Thoracic aorta (tissue), 2 donors: ENCODE data around the gene GPR158. TPM values are rescaled to one million over a fixed set of nuclear protein-coding genes. Genes with fewer than 3 reads are reported as not detected.
"Not testable (repeated sequence)": the region's sequence is repeated elsewhere in the genome, so short reads cannot be mapped to it uniquely, and the experiment has no call there.

Source experiments
- ATAC-seq: fragments of 150-250 bp; one replicate; pipeline ENCODE4 v1.8.0; 2017; ENCODE audit warnings: low read depth; ENCODE audit not compliant: insufficient number of reproducible peaks, low FRiP score
- DNase-seq: peaks from one replicate; pipeline ENCODE4 v3.0.0-alpha.2; 2020; ENCODE audit warnings: low spot score
- H3K27ac ChIP-seq, 2 donors: fragments of 200-600 bp; sonication (generic); 1 replicate in 1 of 2; 2 replicates in 1 of 2; pipeline ENCODE4 v1.5.1; 2016; ENCODE audit warnings: mild to moderate bottlenecking in 2 of 2, moderate library complexity in 2 of 2
- H3K27me3 ChIP-seq: fragments of 200-600 bp; sonication (generic); replicated peaks from 2 replicates; pipeline ENCODE4 v1.6.0; 2016; ENCODE audit warnings: mild to moderate bottlenecking; ENCODE audit not compliant: insufficient read depth
- H3K36me3 ChIP-seq: fragments of 200-600 bp; sonication (generic); one replicate; pipeline ENCODE4 v1.5.1; 2016
- H3K4me1 ChIP-seq, 2 donors: fragments of 200-600 bp; sonication (generic); 1 replicate in 1 of 2; 2 replicates in 1 of 2; pipeline versions ENCODE4 v1.5.1 to v1.6.0; 2016; ENCODE audit warnings: low read depth in 2 of 2, mild to moderate bottlenecking in 1 of 2; ENCODE audit not compliant: control insufficient read depth in 1 of 2
- H3K4me3 ChIP-seq: fragments of 200-600 bp; sonication (generic); 2 replicates; pipeline ENCODE4 v1.5.1; 2016; ENCODE audit warnings: mild to moderate bottlenecking
- H3K9me3 ChIP-seq: fragments of 200-600 bp; sonication (generic); 2 replicates; pipeline ENCODE4 v1.5.1; 2016
- total RNA-seq, 2 donors: library from RNA; depleted of rRNA; stranded (reverse); fragments of >200 nt; gene quantifications; one replicate each; pipeline versions ENCODE4 v1.1.0 to v1.2.3, GENCODE V29; 2016
- TF ChIP-seq, protein P1 (sequence below): fragments of 200-600 bp; sonication (generic); IDR thresholded peaks from one replicate; pipeline ENCODE4 v1.5.1; 2019; ENCODE audit warnings: antibody characterized with exemption

Gene GPR158
- total RNA-seq, 2 donors from 2014 or later: not detected

DNA sequence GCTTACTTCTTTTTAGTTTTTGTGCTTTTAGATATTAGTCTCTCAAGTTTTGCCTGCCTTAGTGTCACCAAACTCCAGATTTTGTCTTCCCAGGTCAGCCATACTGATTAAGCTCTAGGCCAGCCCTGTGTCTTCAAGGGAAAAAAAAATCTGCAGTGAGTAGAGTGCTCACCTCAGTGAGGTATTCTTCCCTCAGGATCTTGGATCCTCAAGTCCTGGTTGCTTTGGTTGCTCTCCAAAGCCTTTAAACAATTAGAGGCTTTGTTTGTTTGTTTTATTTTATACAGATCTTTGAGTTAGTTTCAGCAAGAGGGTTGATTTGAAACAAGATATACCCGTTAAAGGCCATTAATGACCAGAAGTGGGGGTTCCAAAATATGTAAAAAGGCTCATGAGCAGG lies 165.2 kb downstream of the GPR158 start:
- no peak for DNase-seq
- no peak for ATAC-seq
- H3K27ac ChIP-seq: no peak overlapping the region
- no peaks in the 10 kb centered on the region for H3K4me1 ChIP-seq
- H3K27me3 ChIP-seq: no peaks in the 10 kb centered on the region
- H3K4me3 ChIP-seq: no peak overlapping the region
- TF ChIP-seq, protein P1, sequence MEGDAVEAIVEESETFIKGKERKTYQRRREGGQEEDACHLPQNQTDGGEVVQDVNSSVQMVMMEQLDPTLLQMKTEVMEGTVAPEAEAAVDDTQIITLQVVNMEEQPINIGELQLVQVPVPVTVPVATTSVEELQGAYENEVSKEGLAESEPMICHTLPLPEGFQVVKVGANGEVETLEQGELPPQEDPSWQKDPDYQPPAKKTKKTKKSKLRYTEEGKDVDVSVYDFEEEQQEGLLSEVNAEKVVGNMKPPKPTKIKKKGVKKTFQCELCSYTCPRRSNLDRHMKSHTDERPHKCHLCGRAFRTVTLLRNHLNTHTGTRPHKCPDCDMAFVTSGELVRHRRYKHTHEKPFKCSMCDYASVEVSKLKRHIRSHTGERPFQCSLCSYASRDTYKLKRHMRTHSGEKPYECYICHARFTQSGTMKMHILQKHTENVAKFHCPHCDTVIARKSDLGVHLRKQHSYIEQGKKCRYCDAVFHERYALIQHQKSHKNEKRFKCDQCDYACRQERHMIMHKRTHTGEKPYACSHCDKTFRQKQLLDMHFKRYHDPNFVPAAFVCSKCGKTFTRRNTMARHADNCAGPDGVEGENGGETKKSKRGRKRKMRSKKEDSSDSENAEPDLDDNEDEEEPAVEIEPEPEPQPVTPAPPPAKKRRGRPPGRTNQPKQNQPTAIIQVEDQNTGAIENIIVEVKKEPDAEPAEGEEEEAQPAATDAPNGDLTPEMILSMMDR: no peak
- no peaks in the 10 kb centered on the region for H3K9me3 ChIP-seq
- H3K36me3 ChIP-seq: no peaks in the 10 kb centered on the region

DNA sequence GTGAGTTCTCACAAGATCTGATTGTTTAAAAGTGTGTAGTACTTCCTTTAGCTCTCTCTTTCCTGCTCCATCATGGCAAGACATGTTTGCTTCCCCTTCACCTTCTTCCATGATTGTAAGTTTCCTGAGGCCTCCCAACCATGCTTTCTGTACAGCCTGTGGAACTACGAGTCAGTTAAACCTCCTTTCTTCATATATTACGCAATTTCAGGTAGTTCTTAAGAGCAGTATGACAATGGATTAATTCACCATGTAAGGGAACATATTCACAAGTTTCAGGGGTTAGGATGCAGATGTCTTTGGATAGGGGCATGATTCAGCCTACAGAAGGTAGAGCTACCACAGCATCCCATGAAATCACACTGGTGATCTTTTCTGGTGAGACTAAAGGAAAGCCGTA lies 174.7 kb downstream of the GPR158 start:
- no peaks in the 10 kb centered on the region for H3K4me1 ChIP-seq
- DNase-seq: no peak
- no peak overlapping the region for H3K4me3 ChIP-seq
- no peak for ATAC-seq
- no peaks in the 10 kb centered on the region for H3K36me3 ChIP-seq
- no peak overlapping the region for H3K27ac ChIP-seq
- no peaks in the 10 kb centered on the region for H3K27me3 ChIP-seq
- H3K9me3 ChIP-seq: no peaks in the 10 kb centered on the region
- TF ChIP-seq, protein P1: no peak

DNA sequence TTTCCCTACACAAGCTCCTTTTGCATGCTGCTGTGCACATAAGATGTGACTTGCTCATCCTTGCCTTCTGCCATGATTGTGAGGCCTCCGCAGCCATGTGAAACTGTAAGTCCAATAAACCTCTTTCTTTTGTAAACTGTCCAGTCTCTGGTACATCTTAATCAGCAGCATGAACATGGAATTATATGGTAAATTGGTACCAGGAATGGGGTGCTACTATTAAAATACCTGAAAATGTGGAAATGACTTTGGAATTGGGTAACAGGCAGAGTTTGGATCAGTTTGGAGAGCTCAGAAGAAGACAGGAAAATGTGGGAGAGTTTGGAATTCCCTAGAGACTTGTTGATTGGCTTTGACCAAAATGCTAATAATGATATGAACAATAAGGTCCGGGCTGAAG lies 181.8 kb downstream of the GPR158 start:
- Histone ChIP-seq H3K4me3 (no peak overlapping the region), H3K4me1 (no peaks in the 10 kb centered on the region), H3K9me3 (peaks cover 7% of the 10 kb centered on the region), H3K36me3 (no peaks in the 10 kb centered on the region), H3K27me3 (no peaks in the 10 kb centered on the region), H3K27ac (no peak overlapping the region)
- ATAC-seq (no peak), DNase-seq (no peak)
- TF ChIP-seq, protein P1: no peak

DNA sequence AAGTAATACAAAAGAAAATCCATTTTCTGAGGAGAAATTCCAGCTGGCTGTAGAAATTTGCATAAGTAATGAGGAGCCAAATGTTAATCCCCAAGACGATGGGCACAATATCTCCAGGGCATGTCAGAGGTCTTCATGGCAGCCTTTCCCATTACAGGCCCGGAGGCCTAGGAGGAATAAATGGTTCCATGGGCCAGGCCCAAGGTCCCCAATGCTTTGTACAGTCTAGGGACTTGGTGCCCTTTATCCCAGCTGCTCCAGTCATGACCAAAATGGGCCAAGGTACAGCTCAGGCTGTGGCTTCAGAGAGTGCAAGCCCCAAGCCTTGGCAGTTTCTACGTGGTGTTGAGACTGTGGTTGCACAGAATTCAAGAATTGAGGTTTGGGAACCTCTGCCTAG lies 182.5 kb downstream of the GPR158 start:
- no peaks in the 10 kb centered on the region for H3K4me1 ChIP-seq
- H3K4me3 ChIP-seq: no peak overlapping the region
- peaks cover 7% of the 10 kb centered on the region for H3K9me3 ChIP-seq
- no peak for ATAC-seq
- DNase-seq: no peak
- no peak overlapping the region for H3K27ac ChIP-seq
- TF ChIP-seq, protein P1: no peak
- no peaks in the 10 kb centered on the region for H3K36me3 ChIP-seq
- no peaks in the 10 kb centered on the region for H3K27me3 ChIP-seq

DNA sequence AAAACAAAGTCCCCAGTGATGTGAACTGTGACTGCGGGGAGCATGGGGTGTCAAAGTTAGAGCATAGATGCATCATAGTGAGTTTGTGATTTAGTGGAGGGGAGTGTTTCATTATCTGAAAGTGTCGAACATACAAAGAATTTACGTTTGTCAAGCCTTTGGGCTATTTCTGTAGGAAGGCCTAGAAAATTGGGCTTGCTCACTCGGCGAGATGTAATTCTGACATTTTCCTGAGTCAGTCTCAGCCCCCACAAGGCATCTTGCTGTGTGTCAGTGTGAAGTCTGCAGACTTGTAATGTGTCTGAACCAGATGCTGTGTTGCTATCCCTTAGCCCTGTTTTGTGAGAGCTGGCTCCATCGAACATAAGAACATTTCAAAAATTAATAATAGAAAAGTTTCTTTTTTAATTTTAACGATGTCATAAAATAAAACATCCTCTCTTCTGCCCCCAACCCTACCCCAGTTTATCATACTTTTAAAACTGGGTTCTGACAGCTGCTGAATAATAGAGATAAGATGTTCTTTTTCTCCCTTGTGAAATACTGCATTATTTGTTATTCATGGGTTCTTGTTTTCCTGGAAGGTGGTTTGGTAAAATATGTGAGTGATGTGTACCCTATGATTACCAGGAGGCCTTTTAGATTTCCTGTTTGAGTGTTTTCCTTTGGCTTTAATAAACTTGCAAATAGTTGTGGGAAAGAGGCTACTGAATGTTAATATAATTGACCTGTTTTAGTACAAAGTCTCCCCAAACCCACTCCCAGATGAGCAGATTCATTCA lies 207.4 kb downstream of the GPR158 start:
- no peak overlapping the region for H3K4me3 ChIP-seq
- DNase-seq: no peak
- ATAC-seq: no peak
- H3K36me3 ChIP-seq: no peaks in the 10 kb centered on the region
- no peaks in the 10 kb centered on the region for H3K27me3 ChIP-seq
- TF ChIP-seq, protein P1: no peak
- no peak overlapping the region for H3K27ac ChIP-seq
- H3K4me1 ChIP-seq: no peaks in the 10 kb centered on the region
- H3K9me3 ChIP-seq: no peaks in the 10 kb centered on the region

DNA sequence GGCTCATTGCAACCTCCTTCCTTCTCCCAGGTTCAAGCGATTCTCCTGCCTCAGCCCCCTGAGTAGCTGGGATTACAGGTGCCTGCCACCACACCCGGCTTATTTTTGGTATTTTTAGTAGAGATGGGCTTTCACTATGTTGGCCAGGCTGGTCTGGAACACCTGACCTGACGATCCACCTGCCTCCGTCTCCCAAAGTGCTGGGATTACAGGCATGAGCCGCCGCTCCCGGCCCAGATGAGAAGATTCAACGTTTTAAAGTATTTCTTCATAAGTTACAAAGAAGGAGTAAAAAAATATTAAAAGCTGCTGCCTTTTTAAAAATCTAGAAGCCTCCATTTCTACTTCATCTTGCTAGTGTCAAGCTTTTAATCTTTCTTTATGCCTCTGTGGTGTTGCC lies 208.1 kb downstream of the GPR158 start:
- H3K27me3 ChIP-seq, H3K4me1 ChIP-seq, ATAC-seq, H3K4me3 ChIP-seq, DNase-seq, H3K27ac ChIP-seq, H3K36me3 ChIP-seq, H3K9me3 ChIP-seq: not testable (repeated sequence)
